Neural progenitor cell (in vitro differentiated cells): ENCODE results near the gene SGSM2.

Experiments used
- CTCF ChIP-seq: fragments of 200-600 bp; sonication (generic); IDR thresholded peaks from 2 replicates; pipeline ENCODE4 v1.5.1; 2017; ENCODE audit warnings: antibody characterized with exemption, mild to moderate bottlenecking
- EZH2 ChIP-seq: fragments of 200-600 bp; sonication (generic); IDR thresholded peaks from 2 replicates; pipeline ENCODE4 v1.6.1; 2017; ENCODE audit warnings: antibody characterized with exemption, mild to moderate bottlenecking, moderate library complexity
- EZH2phosphoT487 ChIP-seq: fragments of 200-600 bp; sonication (generic); IDR thresholded peaks from 2 replicates; pipeline ENCODE4 v1.6.1; 2017; ENCODE audit warnings: antibody characterized with exemption

- TF ChIP-seq CTCF (no peak), EZH2 (no peak), EZH2phosphoT487 (no peak)
Measured at GRCh38 chr17:2331303-2331702, 6.0 kb upstream of the SGSM2 start.
